Right renal pelvis (tissue), 4 donors: ENCODE measurements around the gene SLC7A6OS. TPM values are rescaled to one million over a fixed set of nuclear protein-coding genes. Genes with fewer than 3 reads are reported as not detected.
"Not testable (repeated sequence)": the region's sequence is repeated elsewhere in the genome, so short reads cannot be mapped to it uniquely, and the experiment has no call there.

Source experiments
- DNase-seq, 4 donors: peaks; one replicate each; pipeline ENCODE4 v3.0.0-alpha.2; 2013; ENCODE audit warnings: low read depth in 4 of 4, low spot score in 3 of 4, missing footprints in 1 of 4
- polyA plus RNA-seq, 4 donors: library from polyadenylated mRNA; unstranded; fragments of 120-200 nt; gene quantifications; one replicate each; pipeline ENCODE4 v1.2.1, GENCODE V29; 2013; ENCODE audit not compliant: insufficient read length in 4 of 4

SLC7A6OS gene
- polyA plus RNA-seq, 4 donors, result 19.7 to 22.4 (median 21.3) TPM

- DNase-seq, result no peak
Measured at GRCh38 chr16:68299571-68300453, 10.9 kb downstream of the SLC7A6OS start.

GRCh38 chr16:68298907-68299561 is 11.7 kb downstream of the SLC7A6OS start:
- DNase-seq, result no peak

GRCh38 chr16:68298312-68298711 is 12.4 kb downstream of the SLC7A6OS start:
- no peak for DNase-seq

GRCh38 chr16:68297908-68298307 is 12.8 kb downstream of the SLC7A6OS start:
- DNase-seq, result no peak

GRCh38 chr16:68296693-68297092 is 14.1 kb downstream of the SLC7A6OS start:
- DNase-seq, result no peak

- DNase-seq, result no peak
Measured at GRCh38 chr16:68296291-68296690, 14.5 kb downstream of the SLC7A6OS start.

GRCh38 chr16:68292425-68292824 is 18.3 kb downstream of the SLC7A6OS start:
- no peak for DNase-seq

- no peak for DNase-seq
Measured at GRCh38 chr16:68291227-68291626, 19.5 kb downstream of the SLC7A6OS start.

GRCh38 chr16:68290450-68290849 is 20.3 kb downstream of the SLC7A6OS start:
- no peak for DNase-seq

- DNase-seq, result no peak
Measured at GRCh38 chr16:68289621-68290329, 21.0 kb downstream of the SLC7A6OS start.

- DNase-seq, result no peak
Measured at GRCh38 chr16:68289202-68289601, 21.5 kb downstream of the SLC7A6OS start.

- DNase-seq, result not testable (repeated sequence)
Measured at GRCh38 chr16:68288796-68289195, 21.9 kb downstream of the SLC7A6OS start.

GRCh38 chr16:68288252-68288650 is 22.5 kb downstream of the SLC7A6OS start:
- DNase-seq, result no peak

GRCh38 chr16:68287276-68288251 is 23.2 kb downstream of the SLC7A6OS start:
- DNase-seq, result no peak

GRCh38 chr16:68286153-68287074 is 24.3 kb downstream of the SLC7A6OS start:
- DNase-seq, result no peak

GRCh38 chr16:68285683-68286082 is 25.1 kb downstream of the SLC7A6OS start:
- no peak for DNase-seq

GRCh38 chr16:68284847-68285246 is 25.9 kb downstream of the SLC7A6OS start:
- no peak for DNase-seq

GRCh38 chr16:68283801-68284598 is 26.7 kb downstream of the SLC7A6OS start:
- no peak for DNase-seq
